ENCODE results near the gene RPL31. TPM values are rescaled to one million over a fixed set of nuclear protein-coding genes. Genes with fewer than 3 reads are reported as not detected.

Gene RPL31
- total RNA-seq, 4 donors from 2014 or later = 715 to 2,331 (median 1,488) TPM

DNA sequence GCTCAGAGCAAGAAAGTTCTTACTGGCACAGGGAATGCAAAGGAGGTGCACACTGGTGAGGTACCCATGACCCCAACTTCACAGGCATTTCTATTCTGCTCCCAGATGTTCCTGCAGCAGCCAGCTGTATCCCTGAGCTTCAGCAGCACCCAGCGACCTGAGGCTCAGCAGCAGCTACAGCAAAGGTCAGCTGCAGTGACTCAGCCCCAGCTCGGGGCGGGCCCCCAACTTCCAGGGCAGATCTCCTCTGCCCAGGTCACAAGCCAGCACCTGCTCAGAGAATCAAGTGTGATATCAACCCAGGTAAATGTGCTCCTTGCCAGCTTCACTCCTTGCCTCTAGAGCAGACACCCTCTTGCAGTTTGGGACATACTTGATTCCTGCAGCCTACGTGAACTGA is 14.1 kb upstream of the RPL31 start:
- ATAC-seq = no peak
- Histone ChIP-seq H3K4me1 (peaks cover 0 to 14% (median 0%) of the 10 kb centered on the region in 3 donors), H3K27me3 (no peaks in the 10 kb centered on the region), H3K4me3 (no peak overlapping the region), H3K27ac (no peak overlapping the region), H3K36me3 (peaks cover 0 to 39% of the 10 kb centered on the region in 2 donors), H3K9me3 (no peaks in the 10 kb centered on the region)
- TF ChIP-seq, protein P1, sequence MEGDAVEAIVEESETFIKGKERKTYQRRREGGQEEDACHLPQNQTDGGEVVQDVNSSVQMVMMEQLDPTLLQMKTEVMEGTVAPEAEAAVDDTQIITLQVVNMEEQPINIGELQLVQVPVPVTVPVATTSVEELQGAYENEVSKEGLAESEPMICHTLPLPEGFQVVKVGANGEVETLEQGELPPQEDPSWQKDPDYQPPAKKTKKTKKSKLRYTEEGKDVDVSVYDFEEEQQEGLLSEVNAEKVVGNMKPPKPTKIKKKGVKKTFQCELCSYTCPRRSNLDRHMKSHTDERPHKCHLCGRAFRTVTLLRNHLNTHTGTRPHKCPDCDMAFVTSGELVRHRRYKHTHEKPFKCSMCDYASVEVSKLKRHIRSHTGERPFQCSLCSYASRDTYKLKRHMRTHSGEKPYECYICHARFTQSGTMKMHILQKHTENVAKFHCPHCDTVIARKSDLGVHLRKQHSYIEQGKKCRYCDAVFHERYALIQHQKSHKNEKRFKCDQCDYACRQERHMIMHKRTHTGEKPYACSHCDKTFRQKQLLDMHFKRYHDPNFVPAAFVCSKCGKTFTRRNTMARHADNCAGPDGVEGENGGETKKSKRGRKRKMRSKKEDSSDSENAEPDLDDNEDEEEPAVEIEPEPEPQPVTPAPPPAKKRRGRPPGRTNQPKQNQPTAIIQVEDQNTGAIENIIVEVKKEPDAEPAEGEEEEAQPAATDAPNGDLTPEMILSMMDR (IDR thresholded peaks at IDR 0.05) = no peak
- TF ChIP-seq POLR2A (IDR thresholded peaks at IDR 0.05) = no peak
- TF ChIP-seq POLR2AphosphoS5 (IDR thresholded peaks at IDR 0.05) = no peak
- no peak for TF ChIP-seq EP300 (IDR thresholded peaks at IDR 0.05)
- 93% methylated on average over 3 of the region's 4 CpGs; no CpG with 5 or more reads in 1 of the 2 donors for WGBS, 2 donors (ENCODE audit: low coverage in 1 of 2)

DNA sequence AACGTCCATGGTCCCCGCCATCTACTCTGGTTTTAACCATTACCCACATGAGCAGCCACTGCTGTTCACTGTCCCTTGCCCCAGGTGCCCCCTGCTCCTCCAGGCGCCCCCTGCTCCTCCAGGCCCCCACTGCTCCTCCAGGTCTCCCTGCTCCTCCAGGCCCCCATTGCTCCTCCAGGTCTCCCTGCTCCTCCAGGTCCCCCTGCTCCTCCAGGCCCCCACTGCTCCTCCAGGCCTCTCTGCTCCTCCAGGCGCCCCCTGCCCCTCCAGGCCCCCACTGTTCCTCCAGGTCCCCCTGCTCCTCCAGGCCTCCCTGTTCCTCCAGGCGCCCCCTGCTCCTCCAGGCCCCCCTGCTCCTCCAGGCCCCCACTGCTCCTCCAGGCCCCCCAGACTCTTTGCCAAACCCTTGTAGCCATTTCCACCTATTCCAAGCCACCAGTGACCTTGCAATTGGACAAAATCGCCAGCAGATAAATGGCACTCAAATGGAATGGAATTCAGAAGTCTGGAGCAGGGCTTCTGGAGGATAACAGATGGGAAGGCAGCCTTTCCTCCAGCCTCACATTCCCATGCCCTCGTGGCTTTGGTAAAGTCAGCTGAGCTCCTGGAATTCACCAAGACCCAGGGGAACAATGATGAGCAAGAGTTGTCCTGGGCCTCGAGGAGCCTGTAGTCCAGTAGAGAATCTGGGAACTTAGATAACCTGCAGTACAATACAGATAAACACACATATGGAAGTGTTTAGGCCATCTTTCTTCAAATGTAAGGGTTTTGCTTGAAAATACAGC is 13.3 kb upstream of the RPL31 start:
- H3K27ac ChIP-seq = no peak overlapping the region
- H3K4me1 ChIP-seq = peaks cover 0 to 9% (median 0%) of the 10 kb centered on the region in 3 donors
- no peak for ATAC-seq
- peaks cover 0 to 40% of the 10 kb centered on the region in 2 donors for H3K36me3 ChIP-seq
- H3K9me3 ChIP-seq = no peaks in the 10 kb centered on the region
- no peaks in the 10 kb centered on the region for H3K27me3 ChIP-seq
- TF ChIP-seq, protein P1 (IDR thresholded peaks at IDR 0.05) = no peak
- TF ChIP-seq POLR2AphosphoS5 (IDR thresholded peaks at IDR 0.05) (no peak), POLR2A (IDR thresholded peaks at IDR 0.05) (no peak), EP300 (IDR thresholded peaks at IDR 0.05) (no peak)
- H3K4me3 ChIP-seq = no peak overlapping the region
- WGBS, 2 donors (ENCODE audit: low coverage in 1 of 2) = 83 to 89% methylated on average over 1 to 3 of the region's 8 CpGs

DNA sequence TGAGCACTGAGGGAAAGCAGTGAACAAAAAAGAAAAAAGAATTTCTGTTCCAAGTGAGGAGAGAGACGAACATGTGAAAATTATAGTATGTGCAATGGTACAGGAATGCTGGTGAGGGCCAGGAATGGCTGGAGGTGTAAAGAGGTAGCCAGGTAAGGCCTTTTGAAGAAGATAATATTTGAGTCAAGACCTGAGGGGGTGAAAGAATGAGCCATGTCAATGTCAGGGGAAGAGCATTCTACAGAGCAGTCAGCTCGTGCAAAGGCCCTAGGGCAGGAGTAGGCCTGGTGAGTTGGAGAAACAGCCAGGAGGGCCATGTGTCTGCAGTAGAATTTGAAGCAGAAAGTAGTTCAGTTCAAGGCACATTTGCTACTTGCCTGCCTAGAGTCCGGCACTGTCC is 12.4 kb upstream of the RPL31 start:
- Histone ChIP-seq H3K9me3 (no peaks in the 10 kb centered on the region), H3K27ac (no peak overlapping the region), H3K27me3 (no peaks in the 10 kb centered on the region), H3K4me3 (no peak overlapping the region), H3K4me1 (peaks cover 0 to 5% (median 0%) of the 10 kb centered on the region in 3 donors), H3K36me3 (peaks cover 0 to 49% of the 10 kb centered on the region in 2 donors)
- 82 to 94% methylated on average over 2 of the region's 3 CpGs for WGBS, 2 donors (ENCODE audit: low coverage in 1 of 2)
- TF ChIP-seq EP300 (IDR thresholded peaks at IDR 0.05) (no peak), POLR2AphosphoS5 (IDR thresholded peaks at IDR 0.05) (no peak), POLR2A (IDR thresholded peaks at IDR 0.05) (no peak)
- TF ChIP-seq, protein P1 (IDR thresholded peaks at IDR 0.05) = no peak
- no peak for ATAC-seq

DNA sequence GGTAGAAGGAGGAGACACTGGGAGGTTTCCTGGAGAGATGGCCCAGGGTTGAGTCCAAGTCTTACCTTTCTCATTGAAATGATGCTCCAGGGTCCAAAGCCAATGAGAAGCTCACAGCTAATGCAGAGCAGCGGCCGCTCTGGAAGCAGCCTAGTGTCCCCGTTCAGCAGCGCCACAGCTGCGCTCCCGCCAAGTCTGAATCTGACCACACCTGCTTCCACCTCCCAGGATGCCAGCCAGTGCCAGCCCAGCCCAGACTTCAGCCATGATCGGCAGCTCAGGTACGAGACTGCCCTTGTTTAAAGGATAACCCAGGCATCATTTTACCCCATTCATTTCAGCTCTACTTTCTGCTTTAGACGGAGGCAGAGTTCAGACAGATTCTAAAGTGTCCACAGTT is 11.9 kb upstream of the RPL31 start:
- no peaks in the 10 kb centered on the region for H3K27me3 ChIP-seq
- no peak for TF ChIP-seq EP300 (IDR thresholded peaks at IDR 0.05)
- TF ChIP-seq POLR2AphosphoS5 (IDR thresholded peaks at IDR 0.05) = no peak
- no peak for TF ChIP-seq POLR2A (IDR thresholded peaks at IDR 0.05)
- TF ChIP-seq, protein P1 (IDR thresholded peaks at IDR 0.05) = no peak
- no peak overlapping the region for H3K4me3 ChIP-seq
- H3K9me3 ChIP-seq = no peaks in the 10 kb centered on the region
- no peak overlapping the region for H3K27ac ChIP-seq
- no peak for ATAC-seq
- peaks cover 0 to 54% of the 10 kb centered on the region in 2 donors for H3K36me3 ChIP-seq
- H3K4me1 ChIP-seq = peaks cover 0 to under 1% (median 0%) of the 10 kb centered on the region in 3 donors
- 83% methylated on average over 1 of the region's 9 CpGs; no CpG with 5 or more reads in 1 of the 2 donors for WGBS, 2 donors (ENCODE audit: low coverage in 1 of 2)

All from gastroesophageal sphincter (tissue), 4 donors.